ENCODE measurements around the gene HSH2D.

HSH2D gene

DNA sequence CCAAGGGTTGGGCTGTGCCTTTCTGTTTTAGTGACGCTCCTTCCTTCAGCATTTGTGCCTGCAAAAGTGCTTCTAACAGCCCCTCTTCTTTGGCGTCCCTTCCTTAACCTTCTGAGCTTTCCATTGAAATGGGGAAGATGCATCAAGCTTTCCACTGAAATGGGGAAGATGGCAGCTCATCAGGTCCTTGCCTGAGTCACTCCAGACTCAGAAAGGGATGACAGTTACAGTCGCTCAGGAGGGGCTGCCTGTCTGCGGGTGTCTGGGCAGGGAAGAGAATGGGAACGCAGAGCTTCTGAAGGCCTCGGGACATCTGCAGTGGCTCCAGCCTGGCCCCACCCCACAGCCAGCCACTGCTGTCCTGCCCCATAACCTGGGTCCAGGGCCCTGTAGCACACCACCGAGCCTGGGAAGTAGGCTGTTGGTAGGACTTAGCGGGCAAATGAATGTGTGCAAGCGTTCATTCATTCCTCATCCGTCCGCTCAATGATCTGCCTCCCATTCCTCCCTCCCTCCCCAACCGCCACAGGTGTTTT is 64.1 kb downstream of the HSH2D start:
- Histone ChIP-seq H3K36me3 (ENCODE audit: insufficient read depth, low read length) (peaks cover 77% of the 10 kb centered on the region), H3K27me3 (ENCODE audit: insufficient read depth, low read length) (no peaks in the 10 kb centered on the region), H3K4me1 (ENCODE audit: insufficient read depth, low read length, severe bottlenecking) (no peaks in the 10 kb centered on the region), H3F3A (ENCODE audit: insufficient read depth, low read length) (no peaks in the 10 kb centered on the region), H3K9me3 (ENCODE audit: low read length) (no peaks in the 10 kb centered on the region), H3K9me2 (ENCODE audit: low read depth, low read length) (no peaks in the 10 kb centered on the region), H3K9ac (ENCODE audit: low read length) (no peak overlapping the region), H4K20me1 (ENCODE audit: insufficient read depth, low read length) (no peaks in the 10 kb centered on the region), H2AFZ (ENCODE audit: low read length) (no peak overlapping the region), H3K79me2 (ENCODE audit: insufficient read depth, low read length) (no peaks in the 10 kb centered on the region), H3K4me3 (ENCODE audit: low read depth, low read length, poor library complexity, severe bottlenecking) (no peak overlapping the region), H3K27ac (ENCODE audit: low read depth, low read length, poor library complexity, severe bottlenecking) (no peak overlapping the region), H3K4me2 (ENCODE audit: low read length) (no peak overlapping the region)
- no peak for TF ChIP-seq EZH2 (IDR thresholded peaks at IDR 0.05; ENCODE audit: borderline replicate concordance, low read length)
- TF ChIP-seq, protein P1, sequence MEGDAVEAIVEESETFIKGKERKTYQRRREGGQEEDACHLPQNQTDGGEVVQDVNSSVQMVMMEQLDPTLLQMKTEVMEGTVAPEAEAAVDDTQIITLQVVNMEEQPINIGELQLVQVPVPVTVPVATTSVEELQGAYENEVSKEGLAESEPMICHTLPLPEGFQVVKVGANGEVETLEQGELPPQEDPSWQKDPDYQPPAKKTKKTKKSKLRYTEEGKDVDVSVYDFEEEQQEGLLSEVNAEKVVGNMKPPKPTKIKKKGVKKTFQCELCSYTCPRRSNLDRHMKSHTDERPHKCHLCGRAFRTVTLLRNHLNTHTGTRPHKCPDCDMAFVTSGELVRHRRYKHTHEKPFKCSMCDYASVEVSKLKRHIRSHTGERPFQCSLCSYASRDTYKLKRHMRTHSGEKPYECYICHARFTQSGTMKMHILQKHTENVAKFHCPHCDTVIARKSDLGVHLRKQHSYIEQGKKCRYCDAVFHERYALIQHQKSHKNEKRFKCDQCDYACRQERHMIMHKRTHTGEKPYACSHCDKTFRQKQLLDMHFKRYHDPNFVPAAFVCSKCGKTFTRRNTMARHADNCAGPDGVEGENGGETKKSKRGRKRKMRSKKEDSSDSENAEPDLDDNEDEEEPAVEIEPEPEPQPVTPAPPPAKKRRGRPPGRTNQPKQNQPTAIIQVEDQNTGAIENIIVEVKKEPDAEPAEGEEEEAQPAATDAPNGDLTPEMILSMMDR (IDR thresholded peaks at IDR 0.05; ENCODE audit: low read length), result no peak
